ENCODE measurements around the gene MGST2. TPM values are rescaled to one million over a fixed set of nuclear protein-coding genes. Genes with fewer than 3 reads are reported as not detected.

The MGST2 gene
- total RNA-seq, 1 experiment from 2014 or later: 81.8 TPM

GRCh38 chr4:139684351-139684750 is 18.7 kb downstream of the MGST2 start:
- ChIA-PET CTCF (no interaction called here), POLR2A (ENCODE audit: unreplicated experiment) (no interaction called here)
- Histone ChIP-seq H3K9me3 (ENCODE audit: insufficient read depth, low read depth) (no peaks in the 10 kb centered on the region), H4K20me1 (ENCODE audit: insufficient read depth) (no peaks in the 10 kb centered on the region), H3F3A (ENCODE audit: insufficient read depth, low read depth) (no peaks in the 10 kb centered on the region), H3K27ac (no peak overlapping the region), H3K79me2 (ENCODE audit: low read depth) (0 out of 2 replicates have a peak, but pooled peaks cover 9% of the 10 kb centered on the region), H3K4me3 (no peak overlapping the region), H2AFZ (no peak overlapping the region), H3K27me3 (ENCODE audit: insufficient read depth, low read depth) (no peaks in the 10 kb centered on the region), H3K36me3 (ENCODE audit: low read depth) (peaks cover 13% of the 10 kb centered on the region), H3K4me2 (no peak overlapping the region), H3K9me2 (ENCODE audit: insufficient read depth) (no peaks in the 10 kb centered on the region), H3K4me1 (replicated peaks; ENCODE audit: insufficient read depth) (no peaks in the 10 kb centered on the region)
- no peak for DNase-seq
- no peak for TF ChIP-seq CTCF (conservative IDR thresholded peaks at IDR 0.05)
- TF ChIP-seq EZH2 (IDR thresholded peaks at IDR 0.05; ENCODE audit: low read depth): no peak
- BruUV-seq (replicated peaks): no TSS peak
- intact Hi-C loops (cut with micrococcal nuclease; ENCODE audit: unreplicated experiment): no loop called here

GRCh38 chr4:139685180-139685579 is 19.6 kb downstream of the MGST2 start:
- H3F3A ChIP-seq (ENCODE audit: insufficient read depth, low read depth): no peaks in the 10 kb centered on the region
- H3K27ac ChIP-seq: no peak overlapping the region
- H3K9me2 ChIP-seq (ENCODE audit: insufficient read depth): no peaks in the 10 kb centered on the region
- no peaks in the 10 kb centered on the region for H3K4me1 ChIP-seq (replicated peaks; ENCODE audit: insufficient read depth)
- no peak overlapping the region for H2AFZ ChIP-seq
- H3K36me3 ChIP-seq (ENCODE audit: low read depth): peaks cover 5% of the 10 kb centered on the region; the same call in 1 of the 2 replicates
- DNase-seq: no peak
- 0 out of 2 replicates have a peak, but pooled peaks cover 9% of the 10 kb centered on the region for H3K79me2 ChIP-seq (ENCODE audit: low read depth)
- H3K27me3 ChIP-seq (ENCODE audit: insufficient read depth, low read depth): no peaks in the 10 kb centered on the region
- no peak for TF ChIP-seq CTCF (conservative IDR thresholded peaks at IDR 0.05)
- no peak for TF ChIP-seq EZH2 (IDR thresholded peaks at IDR 0.05; ENCODE audit: low read depth)
- no peaks in the 10 kb centered on the region for H3K9me3 ChIP-seq (ENCODE audit: insufficient read depth, low read depth)
- ChIA-PET CTCF (no interaction called here), POLR2A (ENCODE audit: unreplicated experiment) (no interaction called here)
- intact Hi-C loops (cut with micrococcal nuclease; ENCODE audit: unreplicated experiment): no loop called here
- no peaks in the 10 kb centered on the region for H4K20me1 ChIP-seq (ENCODE audit: insufficient read depth)
- BruUV-seq (replicated peaks): no TSS peak
- no peak overlapping the region for H3K4me2 ChIP-seq
- no peak overlapping the region for H3K4me3 ChIP-seq

- ChIA-PET POLR2A (ENCODE audit: unreplicated experiment) (no interaction called here), CTCF (no interaction called here)
- H2AFZ ChIP-seq: no peak overlapping the region
- no peak overlapping the region for H3K27ac ChIP-seq
- H3K4me3 ChIP-seq: no peak overlapping the region
- H3K79me2 ChIP-seq (ENCODE audit: low read depth): 0 out of 2 replicates have a peak, but pooled peaks cover 12% of the 10 kb centered on the region
- H4K20me1 ChIP-seq (ENCODE audit: insufficient read depth): no peaks in the 10 kb centered on the region
- H3K4me1 ChIP-seq (replicated peaks; ENCODE audit: insufficient read depth): no peaks in the 10 kb centered on the region
- intact Hi-C loops (cut with micrococcal nuclease; ENCODE audit: unreplicated experiment): no loop called here
- peaks cover 5% of the 10 kb centered on the region; the same call in 1 of the 2 replicates for H3K36me3 ChIP-seq (ENCODE audit: low read depth)
- H3K9me3 ChIP-seq (ENCODE audit: insufficient read depth, low read depth): no peaks in the 10 kb centered on the region
- H3K27me3 ChIP-seq (ENCODE audit: insufficient read depth, low read depth): no peaks in the 10 kb centered on the region
- H3K9me2 ChIP-seq (ENCODE audit: insufficient read depth): no peaks in the 10 kb centered on the region
- no peaks in the 10 kb centered on the region for H3F3A ChIP-seq (ENCODE audit: insufficient read depth, low read depth)
- no TSS peak for BruUV-seq (replicated peaks)
- no peak for DNase-seq
- no peak overlapping the region for H3K4me2 ChIP-seq
- TF ChIP-seq CTCF (conservative IDR thresholded peaks at IDR 0.05): no peak
- TF ChIP-seq EZH2 (IDR thresholded peaks at IDR 0.05; ENCODE audit: low read depth): no peak
Measured at GRCh38 chr4:139686130-139686529, 20.5 kb downstream of the MGST2 start.
